Muscle of leg (tissue), 11 donors: ENCODE results near the gene PLK1. TPM values are rescaled to one million over a fixed set of nuclear protein-coding genes. Genes with fewer than 3 reads are reported as not detected.

Experiments used
- DNase-seq: peaks from one replicate; pipeline ENCODE4 v3.0.0; 2013
- H3K27ac ChIP-seq: one replicate; pipeline ENCODE4 v1.5.1; 2013; ENCODE audit warnings: mild to moderate bottlenecking, low read length, control low read depth
- H3K27me3 ChIP-seq: one replicate; pipeline ENCODE4 v1.6.1; 2013; ENCODE audit warnings: low read length; ENCODE audit not compliant: control insufficient read depth, insufficient read depth
- H3K36me3 ChIP-seq: one replicate; pipeline ENCODE4 v1.6.1; 2013; ENCODE audit warnings: low read length; ENCODE audit not compliant: control insufficient read depth, insufficient read depth
- H3K4me1 ChIP-seq: one replicate; pipeline ENCODE4 v1.6.1; 2013; ENCODE audit warnings: low read length; ENCODE audit not compliant: control insufficient read depth, insufficient read depth
- H3K4me3 ChIP-seq: one replicate; pipeline ENCODE4 v1.5.1; 2013; ENCODE audit warnings: low read length, control low read depth
- H3K9me3 ChIP-seq: replicated peaks from 2 replicates; pipeline ENCODE4 v1.6.1; 2013; ENCODE audit warnings: low read depth, low read length; ENCODE audit not compliant: control insufficient read depth
- WGBS: methylation state at CpG from one replicate; pipeline ENCODE4 v1.1.5; 2013; ENCODE audit warnings: missing lambda C conversion rate; ENCODE audit not compliant: insufficient coverage; 5-methylcytosine and 5-hydroxymethylcytosine counted together
- polyA plus RNA-seq, 8 donors: library from polyadenylated mRNA; unstranded; fragments of 120-200 nt; gene quantifications; one replicate each; pipeline versions ENCODE4 v1.2.1 to v1.2.3, GENCODE V29; 2013; ENCODE audit warnings: inconsistent platforms in 1 of 8, low replicate concordance in 1 of 8; ENCODE audit not compliant: insufficient read length in 8 of 8, insufficient read depth in 1 of 8
- total RNA-seq: library from RNA; stranded (reverse); fragments of 120-200 nt; gene quantifications from one replicate; pipeline ENCODE4 v1.2.4, GENCODE V29; 2013

PLK1 gene
- total and polyA plus RNA-seq, 9 donors = 4.6 to 18.6 (median 15.1) TPM

- no peak overlapping the region for H3K4me3 ChIP-seq
- no CpG with 5 or more reads among the region's 4 CpGs for WGBS
- H3K36me3 ChIP-seq = peaks cover 9% of the 10 kb centered on the region
- H3K4me1 ChIP-seq = no peaks in the 10 kb centered on the region
- no peaks in the 10 kb centered on the region for H3K9me3 ChIP-seq
- no peaks in the 10 kb centered on the region for H3K27me3 ChIP-seq
- no peak overlapping the region for H3K27ac ChIP-seq
- no peak for DNase-seq
Observed at GRCh38 chr16:23650674-23651416, 27.8 kb upstream of the PLK1 start.

GRCh38 chr16:23651943-23652468 lies 26.7 kb upstream of the PLK1 start:
- H3K4me3 ChIP-seq = no peak overlapping the region
- peaks cover 10% of the 10 kb centered on the region for H3K36me3 ChIP-seq
- H3K27me3 ChIP-seq = no peaks in the 10 kb centered on the region
- H3K27ac ChIP-seq = no peak overlapping the region
- H3K4me1 ChIP-seq = no peaks in the 10 kb centered on the region
- H3K9me3 ChIP-seq = no peaks in the 10 kb centered on the region
- 86% methylated on average over 1 of the region's 4 CpGs for WGBS
- DNase-seq = no peak

- DNase-seq = no peak
- H3K4me3 ChIP-seq = no peak overlapping the region
- H3K27ac ChIP-seq = no peak overlapping the region
- H3K36me3 ChIP-seq = peaks cover 76% of the 10 kb centered on the region
- no peaks in the 10 kb centered on the region for H3K27me3 ChIP-seq
- H3K4me1 ChIP-seq = no peaks in the 10 kb centered on the region
- H3K9me3 ChIP-seq = no peaks in the 10 kb centered on the region
- no CpG with 5 or more reads among the region's 2 CpGs for WGBS
Observed at GRCh38 chr16:23663918-23664317, 14.8 kb upstream of the PLK1 start.

GRCh38 chr16:23666571-23667354 lies 11.9 kb upstream of the PLK1 start:
- no peak overlapping the region for H3K4me3 ChIP-seq
- no peaks in the 10 kb centered on the region for H3K4me1 ChIP-seq
- DNase-seq = no peak
- 90% methylated on average over 3 of the region's 7 CpGs for WGBS
- H3K27me3 ChIP-seq = no peaks in the 10 kb centered on the region
- no peaks in the 10 kb centered on the region for H3K9me3 ChIP-seq
- H3K27ac ChIP-seq = no peak overlapping the region
- H3K36me3 ChIP-seq = peaks cover 87% of the 10 kb centered on the region

GRCh38 chr16:23667355-23667659 lies 11.4 kb upstream of the PLK1 start:
- 83% methylated on average over 6 of the region's 6 CpGs for WGBS
- no peak overlapping the region for H3K27ac ChIP-seq
- H3K9me3 ChIP-seq = no peaks in the 10 kb centered on the region
- no peaks in the 10 kb centered on the region for H3K4me1 ChIP-seq
- H3K27me3 ChIP-seq = no peaks in the 10 kb centered on the region
- peaks cover 87% of the 10 kb centered on the region for H3K36me3 ChIP-seq
- no peak for DNase-seq
- H3K4me3 ChIP-seq = no peak overlapping the region

- DNase-seq = no peak
- WGBS = 100% methylated on average over 1 of the region's 1 CpG
- no peak overlapping the region for H3K27ac ChIP-seq
- H3K4me1 ChIP-seq = no peaks in the 10 kb centered on the region
- H3K4me3 ChIP-seq = no peak overlapping the region
- H3K27me3 ChIP-seq = no peaks in the 10 kb centered on the region
- H3K9me3 ChIP-seq = no peaks in the 10 kb centered on the region
- peaks cover 80% of the 10 kb centered on the region for H3K36me3 ChIP-seq
Observed at GRCh38 chr16:23668225-23668624, 10.5 kb upstream of the PLK1 start.

- 67% methylated on average over 1 of the region's 4 CpGs for WGBS
- H3K27ac ChIP-seq = no peak overlapping the region
- H3K9me3 ChIP-seq = no peaks in the 10 kb centered on the region
- no peaks in the 10 kb centered on the region for H3K4me1 ChIP-seq
- no peak overlapping the region for H3K4me3 ChIP-seq
- H3K36me3 ChIP-seq = peaks cover 76% of the 10 kb centered on the region
- H3K27me3 ChIP-seq = no peaks in the 10 kb centered on the region
- DNase-seq = no peak
Observed at GRCh38 chr16:23668873-23669272, 9.8 kb upstream of the PLK1 start.

GRCh38 chr16:23670137-23670776 lies 8.4 kb upstream of the PLK1 start:
- Histone ChIP-seq H3K9me3 (no peaks in the 10 kb centered on the region), H3K36me3 (peaks cover 66% of the 10 kb centered on the region), H3K27me3 (no peaks in the 10 kb centered on the region), H3K4me3 (no peak overlapping the region), H3K27ac (no peak overlapping the region), H3K4me1 (peaks cover 2% of the 10 kb centered on the region)
- 63% methylated on average over 1 of the region's 4 CpGs for WGBS
- DNase-seq = no peak

- DNase-seq = peak; percentile 30
- Histone ChIP-seq H3K36me3 (peaks cover 40% of the 10 kb centered on the region), H3K4me3 (no peak overlapping the region), H3K4me1 (peaks cover 9% of the 10 kb centered on the region), H3K27me3 (no peaks in the 10 kb centered on the region), H3K27ac (no peak overlapping the region), H3K9me3 (no peaks in the 10 kb centered on the region)
- WGBS = 75% methylated on average over 8 of the region's 8 CpGs
Observed at GRCh38 chr16:23673971-23674614, 4.6 kb upstream of the PLK1 start.
